MM.1S (cell line): ENCODE measurements around the gene SRPK2.

ENCODE experiments used
- CTCF ChIP-seq: fragments of 300-600 bp; sonication (generic); IDR thresholded peaks from 2 replicates; pipeline ENCODE4 v1.5.1; 2016; ENCODE audit warnings: antibody characterized with exemption, low read length, mixed read lengths
- EZH2 ChIP-seq: fragments of 300-600 bp; sonication (generic); optimal IDR thresholded peaks from 2 replicates; pipeline ENCODE3; 2017; ENCODE audit warnings: low read depth, mild to moderate bottlenecking, antibody characterized with exemption, low read length, mixed read lengths

GRCh38 chr7:105297309-105297708 is 91.4 kb downstream of the SRPK2 start:
- TF ChIP-seq EZH2 (no peak), CTCF (no peak)
